GM23338 (cell line): ENCODE measurements around the gene OPN3. TPM values are rescaled to one million over a fixed set of nuclear protein-coding genes. Genes with fewer than 3 reads are reported as not detected.

ENCODE experiments used
- ATAC-seq: fragments of 200-7000 bp; cut with Tn5 transposase; 3 replicates; pipeline ENCODE4 v1.9.1; 2020
- DNase-seq: peaks from one replicate; pipeline ENCODE4 v3.0.0-alpha.2; 2015; ENCODE audit warnings: low spot score
- H2AFZ ChIP-seq: fragments of 200-600 bp; sonication (generic); 2 replicates; pipeline ENCODE4 v1.8.0; 2016; ENCODE audit warnings: antibody characterized with exemption, mild to moderate bottlenecking, moderate library complexity
- H3F3A ChIP-seq: fragments of 200-600 bp; sonication (generic); replicated peaks from 2 replicates; pipeline ENCODE4 v1.8.0; 2017; ENCODE audit warnings: antibody characterized with exemption, mixed run types, low read depth
- H3K27ac ChIP-seq: fragments of 200-600 bp; sonication (generic); 2 replicates; pipeline ENCODE4 v1.6.1; 2016; ENCODE audit warnings: low read depth
- H3K27me3 ChIP-seq: fragments of 200-600 bp; sonication (generic); 2 replicates; pipeline ENCODE4 v1.8.0; 2016; ENCODE audit warnings: mild to moderate bottlenecking, mixed run types, moderate library complexity; ENCODE audit not compliant: insufficient read depth
- H3K36me3 ChIP-seq: fragments of 200-600 bp; sonication (generic); 2 replicates; pipeline ENCODE4 v1.8.0; 2016; ENCODE audit warnings: mild to moderate bottlenecking; ENCODE audit not compliant: insufficient read depth
- H3K4me1 ChIP-seq: fragments of 200-600 bp; sonication (generic); 2 replicates; pipeline ENCODE4 v1.8.0; 2016; ENCODE audit warnings: mild to moderate bottlenecking, moderate library complexity; ENCODE audit not compliant: insufficient read depth
- H3K4me2 ChIP-seq: fragments of 200-600 bp; sonication (generic); 2 replicates; pipeline ENCODE4 v1.7.1; 2017; ENCODE audit warnings: mixed run types
- H3K4me3 ChIP-seq: fragments of 200-600 bp; sonication (generic); 2 replicates; pipeline ENCODE4 v1.6.1; 2016; ENCODE audit warnings: mixed run types
- H3K79me2 ChIP-seq: fragments of 200-600 bp; sonication (generic); replicated peaks from 2 replicates; pipeline ENCODE4 v1.8.0; 2017; ENCODE audit warnings: mild to moderate bottlenecking; ENCODE audit not compliant: insufficient read depth
- H3K9me2 ChIP-seq: fragments of 200-600 bp; sonication (generic); 2 replicates; pipeline ENCODE4 v1.8.0; 2017; ENCODE audit not compliant: insufficient read depth
- H4K20me1 ChIP-seq: fragments of 200-600 bp; sonication (generic); replicated peaks from 2 replicates; pipeline ENCODE4 v1.8.0; 2017; ENCODE audit warnings: mild to moderate bottlenecking; ENCODE audit not compliant: insufficient read depth
- H3K27ac Mint-ChIP-seq: 2 replicates; pipeline ENCODE4 v1.8.0; 2020; ENCODE audit warnings: inconsistent platforms, mild to moderate bottlenecking, moderate library complexity, mixed read lengths
- H3K27me3 Mint-ChIP-seq: 3 replicates; pipeline ENCODE4 v1.8.0; 2022; ENCODE audit warnings: low read depth, mild to moderate bottlenecking, moderate library complexity, mixed read lengths, inconsistent platforms; ENCODE audit not compliant: insufficient read depth, poor library complexity
- H3K36me3 Mint-ChIP-seq: 3 replicates; pipeline ENCODE4 v1.8.0; 2021; ENCODE audit warnings: low read depth, mild to moderate bottlenecking, inconsistent platforms, moderate library complexity, mixed read lengths
- H3K4me1 Mint-ChIP-seq: 3 replicates; pipeline ENCODE4 v1.8.0; 2020; ENCODE audit warnings: mild to moderate bottlenecking, inconsistent platforms, mixed read lengths
- H3K4me3 Mint-ChIP-seq: 3 replicates; pipeline ENCODE4 v1.8.0; 2021; ENCODE audit warnings: moderate library complexity, mild to moderate bottlenecking, inconsistent platforms, mixed read lengths
- H3K9me3 Mint-ChIP-seq: 3 replicates; pipeline ENCODE4 v1.8.0; 2020; ENCODE audit warnings: moderate library complexity, mild to moderate bottlenecking, inconsistent platforms, mixed read lengths
- ETS1 ChIP-seq: IDR thresholded peaks from 2 replicates; pipeline ENCODE4 v1.6.1; 2016; ENCODE audit warnings: antibody characterized with exemption
- ZNF114 ChIP-seq: fragments of 250-450 bp; sonication (Bioruptor Pico); IDR thresholded peaks from 2 replicates; pipeline ENCODE4 v1.5.0; 2020; ENCODE audit warnings: mild to moderate bottlenecking, moderate library complexity
- ZNF331 ChIP-seq: fragments of 250-450 bp; sonication (Bioruptor Pico); IDR thresholded peaks from 2 replicates; pipeline ENCODE4 v1.5.0; 2020; ENCODE audit warnings: low read depth, mild to moderate bottlenecking, moderate library complexity
- ZNF462 ChIP-seq: fragments of 250-450 bp; sonication (Bioruptor Pico); IDR thresholded peaks from 2 replicates; pipeline ENCODE4 v1.5.0; 2020; ENCODE audit warnings: mild to moderate bottlenecking, moderate library complexity
- polyA plus RNA-seq: library from polyadenylated mRNA; unstranded; fragments of >200 nt; fragmentation: Nextera tagmentation; extraction: Ambion mirVana; gene quantifications from 2 replicates; pipeline ENCODE4 v1.2.1, GENCODE V29; 2016
- total RNA-seq: library from RNA; depleted of rRNA; stranded (reverse); fragments of >200 nt; shearing (Covaris generic); gene quantifications from 2 replicates; pipeline ENCODE4 v1.2.3, GENCODE V29; 2014

The OPN3 gene
- total and polyA plus RNA-seq, 2 experiments from 2014 or later = 23.7 to 46.8 TPM

- TF ChIP-seq ZNF462 (CRISPR knock-in tag) (no peak), ETS1 (no peak)
Measured at GRCh38 chr1:241688940-241689368, 48.8 kb upstream of the OPN3 start (continued).

- no peaks in the 10 kb centered on the region for H3K79me2 ChIP-seq
- no peaks in the 10 kb centered on the region for H3K4me1 Mint-ChIP-seq
- H3K4me3 Mint-ChIP-seq = no peak overlapping the region
- DNase-seq (no peak), ATAC-seq (no peak)
- no peaks in the 10 kb centered on the region for H3K36me3 ChIP-seq
- no peak overlapping the region for H3K4me2 ChIP-seq
- H3K4me1 ChIP-seq = no peaks in the 10 kb centered on the region
- no peak overlapping the region for H3K27ac Mint-ChIP-seq
- no peaks in the 10 kb centered on the region for H3K9me3 Mint-ChIP-seq
- H2AFZ ChIP-seq = no peak overlapping the region
- H3K27me3 ChIP-seq = no peaks in the 10 kb centered on the region
- no peak overlapping the region for H3K27ac ChIP-seq
- H4K20me1 ChIP-seq = no peaks in the 10 kb centered on the region
- no peaks in the 10 kb centered on the region for H3F3A ChIP-seq
- no peak overlapping the region for H3K4me3 ChIP-seq
- no peaks in the 10 kb centered on the region for H3K27me3 Mint-ChIP-seq
- no peaks in the 10 kb centered on the region for H3K36me3 Mint-ChIP-seq
- TF ChIP-seq ETS1 (no peak), ZNF331 (CRISPR knock-in tag) (no peak), ZNF114 (CRISPR knock-in tag) (no peak)
- no peaks in the 10 kb centered on the region; the same call in 1 of the 2 replicates for H3K9me2 ChIP-seq
Measured at GRCh38 chr1:241684108-241684507, 43.9 kb upstream of the OPN3 start.
